Naive B cell (primary cell): Measurements from ENCODE around the gene EXOSC5. TPM values are rescaled to one million over a fixed set of nuclear protein-coding genes. Genes with fewer than 3 reads are reported as not detected.
"Not testable (repeated sequence)": the region's sequence is repeated elsewhere in the genome, so short reads cannot be mapped to it uniquely, and the experiment has no call there.

Source experiments
- ATAC-seq, 2 donors: fragments of 150-1000 bp; cut with Tn5 transposase; 2 replicates each; pipeline ENCODE4 v1.10.0; 2021; ENCODE audit warnings: low read depth in 2 of 2, mild to moderate bottlenecking in 2 of 2, moderate library complexity in 2 of 2
- DNase-seq: peaks from one replicate; pipeline ENCODE4 v3.0.0; 2022
- H3K27ac Mint-ChIP-seq, 6 donors: one replicate each; pipeline ENCODE4 v1.8.0; 2020 to 2022; ENCODE audit warnings: mild to moderate bottlenecking in 6 of 6, mixed read lengths in 6 of 6, moderate library complexity in 5 of 6, inconsistent platforms in 2 of 6
- H3K27me3 Mint-ChIP-seq, 3 donors: one replicate each; pipeline ENCODE4 v1.8.0; 2021 to 2022; ENCODE audit warnings: mixed read lengths in 3 of 3, mild to moderate bottlenecking in 1 of 3
- H3K36me3 Mint-ChIP-seq, 2 donors: one replicate each; pipeline ENCODE4 v1.8.0; 2020 to 2022; ENCODE audit warnings: mixed read lengths in 2 of 2, inconsistent platforms in 1 of 2, mild to moderate bottlenecking in 1 of 2
- H3K4me1 Mint-ChIP-seq, 3 donors: one replicate each; pipeline ENCODE4 v1.8.0; 2020 to 2022; ENCODE audit warnings: mixed read lengths in 3 of 3, inconsistent platforms in 1 of 3, mild to moderate bottlenecking in 1 of 3, moderate library complexity in 1 of 3
- H3K4me3 Mint-ChIP-seq, 8 donors: one replicate each; pipeline ENCODE4 v1.8.0; 2020 to 2022; ENCODE audit warnings: mild to moderate bottlenecking in 8 of 8, mixed read lengths in 8 of 8, moderate library complexity in 8 of 8, inconsistent platforms in 2 of 8
- H3K9me3 Mint-ChIP-seq, 7 donors: one replicate each; pipeline ENCODE4 v1.8.0; 2020 to 2022; ENCODE audit warnings: mixed read lengths in 7 of 7, mild to moderate bottlenecking in 5 of 7, inconsistent platforms in 2 of 7, moderate library complexity in 1 of 7
- polyA plus RNA-seq, 6 donors: library from polyadenylated mRNA; unstranded; fragments of 300-500 nt; fragmentation: Illumina TruSeq; gene quantifications; one replicate each; pipeline ENCODE4 v1.2.3, GENCODE V29; 2021; ENCODE audit warnings: low read depth in 6 of 6

The EXOSC5 gene
- polyA plus RNA-seq, 6 donors from 2014 or later: 48.5 to 74.5 (median 62.6) TPM

GRCh38 chr19:41352609-41353465 lies 44.3 kb downstream of the EXOSC5 start:
- ATAC-seq (peak; percentile 30 to 31), DNase-seq (peak; percentile 87)
- peak overlapping the region; percentile 97 to 99 (median 99) for H3K27ac Mint-ChIP-seq
- H3K27me3 Mint-ChIP-seq: no peaks in the 10 kb centered on the region
- H3K9me3 Mint-ChIP-seq: peaks cover 0 to 3% (median 0%) of the 10 kb centered on the region in 7 donors
- peaks cover 49 to 65% (median 63%) of the 10 kb centered on the region in 3 donors for H3K4me1 Mint-ChIP-seq
- peak overlapping the region; percentile 92 to 100 (median 98) for H3K4me3 Mint-ChIP-seq
- H3K36me3 Mint-ChIP-seq: peaks cover 4 to 14% of the 10 kb centered on the region in 2 donors

GRCh38 chr19:41352279-41352608 lies 44.9 kb downstream of the EXOSC5 start:
- Mint-ChIP-seq H3K27me3 (no peaks in the 10 kb centered on the region), H3K36me3 (peaks cover 4 to 14% of the 10 kb centered on the region in 2 donors), H3K27ac (peak overlapping the region; percentile 94 to 99 (median 98)), H3K9me3 (peaks cover 0 to 3% (median 0%) of the 10 kb centered on the region in 7 donors), H3K4me3 (peak overlapping the region; percentile 92 to 100 (median 98)), H3K4me1 (peaks cover 47 to 64% (median 61%) of the 10 kb centered on the region in 3 donors)
- DNase-seq (no peak), ATAC-seq (no peak)

DNA sequence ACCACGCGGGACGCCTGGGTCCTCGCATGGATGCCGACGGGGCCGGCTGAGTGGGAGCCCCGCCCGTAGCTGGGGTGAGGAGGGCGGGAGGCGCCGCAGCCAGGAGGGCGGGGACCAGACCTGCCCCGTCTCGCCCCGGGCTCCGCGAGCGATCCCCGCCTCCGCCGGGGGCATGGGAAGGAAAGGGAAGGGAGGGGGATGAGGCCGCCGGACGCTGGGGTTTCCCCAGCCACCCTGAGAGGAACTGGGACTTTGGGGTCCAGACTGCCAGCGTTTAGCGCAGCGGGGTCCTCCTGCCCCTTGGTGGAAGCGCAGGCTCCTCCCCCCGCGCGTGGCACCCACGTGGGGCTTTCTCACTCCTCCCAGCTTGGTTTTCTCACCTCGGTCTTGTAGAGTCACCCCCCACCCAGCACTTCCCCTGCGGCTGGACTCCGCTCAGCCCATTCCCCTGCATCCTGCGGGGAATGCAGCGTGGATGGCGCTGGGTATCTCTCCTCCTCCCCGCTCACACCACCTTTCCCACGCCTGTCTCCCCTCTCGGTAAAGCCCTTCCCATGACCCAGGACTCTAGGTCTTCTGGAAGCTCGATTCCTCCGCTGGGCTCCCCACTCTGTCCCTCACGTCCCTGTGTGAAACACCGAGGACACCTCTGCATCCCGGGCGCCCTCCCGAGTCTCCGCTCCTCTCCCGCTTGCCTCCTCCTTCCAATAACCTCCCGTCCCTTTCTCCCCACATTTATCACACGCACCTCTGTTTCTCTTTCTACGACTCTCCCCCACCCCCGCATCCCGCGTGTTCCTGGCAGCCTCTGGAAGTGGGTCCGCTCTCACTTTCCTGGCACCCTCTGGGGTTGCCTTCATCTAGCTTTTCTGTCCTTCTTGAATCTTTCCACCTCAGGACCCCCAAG lies 45.6 kb downstream of the EXOSC5 start:
- Mint-ChIP-seq H3K36me3 (peaks cover 4 to 14% of the 10 kb centered on the region in 2 donors), H3K4me1 (peaks cover 41 to 57% (median 55%) of the 10 kb centered on the region in 3 donors)

GRCh38 chr19:41350735-41351338 lies 46.3 kb downstream of the EXOSC5 start:
- Mint-ChIP-seq H3K4me1 (peaks cover 42 to 56% (median 53%) of the 10 kb centered on the region in 3 donors), H3K36me3 (peaks cover 4 to 14% of the 10 kb centered on the region in 2 donors), H3K4me3 (peak overlapping the region; percentile 92 to 100 (median 98)), H3K27ac (peak overlapping the region; percentile 94 to 99 (median 99)), H3K9me3 (peaks cover 0 to 3% (median 0%) of the 10 kb centered on the region in 7 donors), H3K27me3 (no peaks in the 10 kb centered on the region)
- DNase-seq: no peak
- no peak for ATAC-seq

More for the DNA sequence above, 45.6 kb downstream of the EXOSC5 start:
- H3K27me3 Mint-ChIP-seq: no peaks in the 10 kb centered on the region
- peak overlapping the region; percentile 92 to 100 (median 98) for H3K4me3 Mint-ChIP-seq
- DNase-seq: peak; percentile 91
- H3K9me3 Mint-ChIP-seq: peaks cover 0 to 3% (median 0%) of the 10 kb centered on the region in 7 donors
- H3K27ac Mint-ChIP-seq: peak overlapping the region; percentile 94 to 99 (median 99)
- peak; percentile 60 to 62 for ATAC-seq

- not testable (repeated sequence) for ATAC-seq, DNase-seq, H3K9me3 Mint-ChIP-seq, H3K27me3 Mint-ChIP-seq
- H3K4me1 Mint-ChIP-seq: peaks cover 50 to 64% (median 56%) of the 10 kb centered on the region in 3 donors
- peaks cover 4 to 27% of the 10 kb centered on the region in 2 donors for H3K36me3 Mint-ChIP-seq
- peak overlapping the region in 1 of 8 donors; percentile 47 for H3K4me3 Mint-ChIP-seq
- peak overlapping the region in 1 of 6 donors; percentile 32 for H3K27ac Mint-ChIP-seq
Measured at GRCh38 chr19:41346916-41347315, 50.2 kb downstream of the EXOSC5 start.

- ATAC-seq (no peak), DNase-seq (no peak)
- Mint-ChIP-seq H3K27ac (peak overlapping the region in 4 of 6 donors; percentile 50 to 84 (median 78)), H3K27me3 (no peaks in the 10 kb centered on the region), H3K4me3 (peak overlapping the region in 1 of 8 donors; percentile 29), H3K9me3 (no peaks in the 10 kb centered on the region), H3K36me3 (peaks cover 9 to 27% of the 10 kb centered on the region in 2 donors), H3K4me1 (peaks cover 38 to 58% (median 42%) of the 10 kb centered on the region in 3 donors)
Measured at GRCh38 chr19:41344162-41344561, 53.0 kb downstream of the EXOSC5 start.

DNA sequence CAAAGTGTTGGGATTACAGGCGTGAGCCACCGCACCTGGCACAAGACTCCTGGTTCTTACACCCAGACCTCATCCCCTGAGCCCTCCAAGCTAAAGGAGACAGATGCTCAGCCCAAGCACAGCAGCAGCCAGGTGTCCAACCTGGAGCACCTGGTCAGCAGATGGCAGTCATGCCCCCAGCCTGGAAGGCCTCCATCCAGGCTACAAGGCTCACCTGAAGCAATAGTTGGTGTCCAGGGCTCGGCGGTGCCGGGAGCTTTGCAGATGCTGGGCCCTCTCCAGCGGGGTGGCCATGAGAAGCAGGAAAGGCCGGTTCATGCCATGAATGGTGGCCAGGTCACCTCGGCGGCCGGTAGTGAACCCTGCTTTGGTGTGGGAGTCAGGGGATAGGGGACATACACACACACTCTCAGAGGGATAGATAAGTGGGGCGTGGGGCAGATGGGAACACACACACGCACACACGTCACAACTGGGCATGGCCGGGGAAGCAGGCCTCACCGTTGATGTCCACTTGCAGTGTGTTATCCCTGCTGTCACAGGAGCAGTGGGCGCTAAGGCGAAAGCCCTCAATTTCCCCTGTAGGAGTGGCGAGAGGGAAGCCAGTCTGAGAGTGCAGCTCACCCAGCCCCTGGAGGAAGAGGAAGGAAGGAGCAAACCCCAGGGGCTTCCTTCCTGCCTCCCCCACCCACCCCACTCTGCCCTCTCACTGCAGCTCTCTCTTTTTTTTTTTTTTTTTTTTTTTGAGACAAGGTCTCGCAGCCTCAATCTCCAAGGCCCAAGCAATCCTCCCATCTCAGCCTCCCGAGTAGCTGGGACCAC lies 55.3 kb downstream of the EXOSC5 start:
- Mint-ChIP-seq H3K27ac (peak overlapping the region in 5 of 6 donors; percentile 66 to 94 (median 77)), H3K4me3 (peak overlapping the region; percentile 12 to 83 (median 68)), H3K9me3 (no peaks in the 10 kb centered on the region), H3K36me3 (peaks cover 9 to 21% of the 10 kb centered on the region in 2 donors), H3K4me1 (peaks cover 33 to 54% (median 38%) of the 10 kb centered on the region in 3 donors), H3K27me3 (no peaks in the 10 kb centered on the region)
- no peak for DNase-seq
- peak; percentile 73 to 81 for ATAC-seq

DNA sequence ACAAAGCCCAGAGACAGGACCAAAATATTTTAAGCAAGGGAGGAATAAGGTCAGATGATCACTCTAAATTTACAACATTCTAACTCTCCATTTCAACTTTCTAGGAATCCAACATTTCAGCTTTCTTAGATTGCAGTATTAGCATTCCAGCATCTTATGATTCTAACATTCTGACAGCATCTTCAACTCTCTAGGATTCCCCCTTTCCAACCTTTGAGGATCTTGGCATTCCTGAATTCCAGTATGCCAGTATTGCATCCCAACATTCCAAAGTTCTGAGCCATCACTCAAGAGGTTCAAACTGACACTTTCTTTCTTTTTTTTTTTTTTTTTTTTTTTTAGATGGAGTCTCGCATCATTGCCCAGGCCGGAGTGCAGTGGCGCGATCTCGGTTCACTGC lies 57.2 kb downstream of the EXOSC5 start:
- DNase-seq (no peak), ATAC-seq (no peak)
- peak overlapping the region in 3 of 6 donors; percentile 7 to 65 (median 19) for H3K27ac Mint-ChIP-seq
- no peaks in the 10 kb centered on the region for H3K9me3 Mint-ChIP-seq
- peaks cover 35 to 63% (median 54%) of the 10 kb centered on the region in 3 donors for H3K4me1 Mint-ChIP-seq
- peaks cover 9 to 21% of the 10 kb centered on the region in 2 donors for H3K36me3 Mint-ChIP-seq
- no peak overlapping the region for H3K4me3 Mint-ChIP-seq
- no peaks in the 10 kb centered on the region for H3K27me3 Mint-ChIP-seq

Other genes with a start within 250 kb of the EXOSC5 start
- not detected for gene CYP2S1, start 204.1 kb downstream of the EXOSC5 start, polyA plus RNA-seq
- gene AXL, start 178.1 kb downstream of the EXOSC5 start, polyA plus RNA-seq: 1 to 10 TPM in 1 of 6 donors, under 1 TPM in 4, not detected in 1; 0.05 to 1.4 (median 0.26) TPM
- 10 to 100 TPM; 26.2 to 85.3 (median 54.4) TPM for gene HNRNPUL1, start 133.0 kb downstream of the EXOSC5 start, polyA plus RNA-seq
- gene CCDC97, start 87.2 kb downstream of the EXOSC5 start, polyA plus RNA-seq: 10 to 100 TPM; 19.8 to 37.2 (median 31.7) TPM
- 10 to 100 TPM; 20.1 to 61.9 (median 35.4) TPM for gene TGFB1, start 43.4 kb downstream of the EXOSC5 start, polyA plus RNA-seq
- gene B9D2, start 33.2 kb downstream of the EXOSC5 start, polyA plus RNA-seq: 10 to 100 TPM in 5 of 6 donors, 1 to 10 TPM in 1; 3.2 to 17.3 (median 14.3) TPM
- gene TMEM91, start 20.8 kb downstream of the EXOSC5 start, polyA plus RNA-seq: 1 to 10 TPM in 5 of 6 donors, not detected in 1; 1.7 to 3.5 (median 2.2) TPM
- 10 to 100 TPM; 50.3 to 79.8 (median 68.0) TPM for gene BCKDHA, start 459 bp upstream of the EXOSC5 start, polyA plus RNA-seq
- gene B3GNT8, start 30.0 kb upstream of the EXOSC5 start, polyA plus RNA-seq: under 1 TPM in 4 of 6 donors, not detected in 2; 0.26 to 0.93 (median 0.35) TPM
- gene DMAC2, start 42.6 kb upstream of the EXOSC5 start, polyA plus RNA-seq: 10 to 100 TPM; 47.0 to 67.1 (median 57.7) TPM
- gene ERICH4, start 45.8 kb upstream of the EXOSC5 start, polyA plus RNA-seq: not detected
- 10 to 100 TPM in 5 of 6 donors, 1 to 10 TPM in 1; 7.1 to 57.2 (median 20.0) TPM for gene CEACAM21, start 178.8 kb upstream of the EXOSC5 start, polyA plus RNA-seq
- gene CEACAM4, start 229.7 kb upstream of the EXOSC5 start, polyA plus RNA-seq: under 1 TPM in 1 of 6 donors, not detected in 5; 0.44 TPM